ENCODE measurements around the gene NEDD4L. TPM values are rescaled to one million over a fixed set of nuclear protein-coding genes. Genes with fewer than 3 reads are reported as not detected.

Gene NEDD4L
- total RNA-seq, 1 donor from 2014 or later = 80.2 TPM

Other genes with a start within 250 kb of the NEDD4L start
- gene ATP8B1, start 240.9 kb upstream of the NEDD4L start, total RNA-seq = 27.1 and 48.8 TPM in 2 replicates

All from renal cortical epithelial cell (primary cell).